Stimulated activated CD8-positive, alpha-beta memory T cell treated with anti-CD3 and anti-CD28 coated beads, Interleukin-4, amount 100 ng/mL, for 1 hour (primary cell): ENCODE data around the gene GDF3.
"Not testable (repeated sequence)": the region's sequence is repeated elsewhere in the genome, so short reads cannot be mapped to it uniquely, and the experiment has no call there.

Source experiments
- DNase-seq, 2 donors: peaks; one replicate each; pipeline ENCODE4 v3.0.0-alpha.2; 2020; ENCODE audit warnings: low read depth in 2 of 2, low spot score in 1 of 2

The GDF3 gene

GRCh38 chr12:7695566-7696197 is at the start of gene GDF3:
Gene GDF3 (minus strand): TSS chr12:7695775. CDS start chr12:7695728, 47 bp downstream.
- no peak for DNase-seq

GRCh38 chr12:7732993-7733392 is 37.4 kb upstream of the GDF3 start:
- DNase-seq, result no peak

GRCh38 chr12:7731486-7731885 is 35.9 kb upstream of the GDF3 start:
- no peak for DNase-seq

GRCh38 chr12:7730984-7731383 is 35.4 kb upstream of the GDF3 start:
- DNase-seq, result not testable (repeated sequence)

GRCh38 chr12:7729746-7730145 is 34.2 kb upstream of the GDF3 start:
- no peak for DNase-seq

GRCh38 chr12:7723926-7724325 is 28.4 kb upstream of the GDF3 start:
- no peak for DNase-seq

- no peak for DNase-seq
These were observed 24.6 kb upstream of the GDF3 start for GRCh38 chr12:7719946-7720730.

- DNase-seq, result no peak
These were observed 20.8 kb upstream of the GDF3 start for GRCh38 chr12:7716381-7716780.

GRCh38 chr12:7712841-7713442 is 17.4 kb upstream of the GDF3 start:
- no peak for DNase-seq

GRCh38 chr12:7711133-7711532 is 15.6 kb upstream of the GDF3 start, which contains the start of gene DPPA3:
Gene DPPA3 (plus strand): TSS chr12:7711433. CDS start chr12:7711571, 138 bp downstream.
- no peak for DNase-seq

GRCh38 chr12:7709969-7710675 is 14.5 kb upstream of the GDF3 start:
- no peak for DNase-seq

- no peak for DNase-seq
These were observed 10.3 kb upstream of the GDF3 start for GRCh38 chr12:7705846-7706245.

- no peak for DNase-seq
These were observed 376 bp downstream of the GDF3 start for GRCh38 chr12:7695237-7695560.

- DNase-seq, result no peak
These were observed 879 bp downstream of the GDF3 start for GRCh38 chr12:7694556-7695236.

- DNase-seq, result no peak
These were observed 1.8 kb downstream of the GDF3 start for GRCh38 chr12:7693793-7694192.

GRCh38 chr12:7681535-7681934 is 14.0 kb downstream of the GDF3 start:
- DNase-seq, result no peak

GRCh38 chr12:7679251-7680045 is 16.1 kb downstream of the GDF3 start:
- no peak for DNase-seq

GRCh38 chr12:7678744-7679143 is 16.8 kb downstream of the GDF3 start:
- no peak for DNase-seq

- not testable (repeated sequence) for DNase-seq
These were observed 18.1 kb downstream of the GDF3 start for GRCh38 chr12:7677432-7677888.

GRCh38 chr12:7675455-7675854 is 20.1 kb downstream of the GDF3 start:
- not testable (repeated sequence) for DNase-seq
